8988T (cell line): ENCODE measurements around the gene SVIL.
"Not testable (repeated sequence)": the region's sequence is repeated elsewhere in the genome, so short reads cannot be mapped to it uniquely, and the experiment has no call there.

Experiments
- DNase-seq: peaks from one replicate; pipeline ENCODE4 v3.0.0; 2011

The SVIL gene

DNA sequence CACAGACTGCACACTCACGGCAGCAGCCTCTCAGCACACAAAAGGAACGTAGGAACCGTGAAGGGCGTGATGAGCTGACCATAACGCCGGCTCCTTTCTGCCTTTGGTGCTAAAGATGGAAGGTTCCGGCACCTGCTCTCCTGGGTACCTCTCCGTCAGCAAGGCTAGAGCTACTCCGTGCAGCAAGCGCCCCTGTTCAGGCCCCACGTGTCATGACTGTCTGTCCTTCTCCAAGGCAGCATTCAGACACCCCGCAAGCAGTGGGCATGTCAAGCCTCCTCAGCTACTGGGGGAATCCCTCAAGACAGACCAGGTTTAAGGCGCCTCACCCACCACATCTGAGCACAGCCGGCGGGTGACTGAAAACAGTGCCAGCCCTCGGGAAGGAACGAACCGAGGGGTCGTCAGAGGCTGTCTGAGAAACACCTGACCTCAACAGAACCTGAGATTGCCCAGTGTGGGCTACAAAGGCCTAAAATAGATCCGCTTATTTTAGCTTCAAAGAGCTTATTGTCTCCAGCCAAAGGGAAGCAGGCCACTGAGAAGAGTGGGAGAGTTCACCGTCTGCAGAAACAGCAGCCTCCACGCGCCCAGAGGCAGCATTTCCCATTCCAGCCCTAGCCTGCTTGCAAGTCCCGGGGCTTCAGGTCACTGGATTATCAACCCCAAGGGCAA, 124.2 kb downstream of the SVIL start:
- not testable (repeated sequence) for DNase-seq

DNA sequence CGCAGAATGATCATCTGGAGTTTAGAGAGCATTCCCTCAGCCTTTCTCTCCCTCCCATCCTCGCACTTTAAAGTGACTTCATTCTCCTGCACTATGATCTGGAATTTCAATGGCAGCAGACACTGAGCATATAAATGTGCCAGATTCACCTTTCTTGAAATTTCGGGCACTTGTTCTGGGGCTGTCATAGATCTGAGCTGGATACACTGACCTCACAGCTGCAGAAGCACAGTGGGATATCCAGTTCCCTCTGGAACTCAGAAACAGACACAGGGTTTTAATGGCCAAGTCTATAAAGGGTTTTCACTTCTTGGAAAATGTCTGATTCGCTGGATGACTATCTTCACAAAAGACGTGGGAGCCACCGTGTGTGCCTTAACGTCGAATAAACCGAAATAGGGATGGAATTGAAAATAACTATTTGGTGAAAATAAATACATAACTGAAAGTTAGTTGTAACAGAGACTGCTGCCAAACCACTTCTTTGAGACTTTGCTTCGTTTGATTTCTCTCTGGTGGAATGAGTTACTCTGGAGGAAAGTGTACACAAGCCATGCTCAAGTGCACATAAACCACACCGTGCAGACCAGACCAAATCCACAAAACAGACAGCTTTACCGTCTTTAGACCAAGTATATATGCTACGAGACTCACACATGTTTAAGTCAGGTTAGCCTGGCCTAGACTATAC, 126.1 kb downstream of the SVIL start:
- DNase-seq: no peak

DNA sequence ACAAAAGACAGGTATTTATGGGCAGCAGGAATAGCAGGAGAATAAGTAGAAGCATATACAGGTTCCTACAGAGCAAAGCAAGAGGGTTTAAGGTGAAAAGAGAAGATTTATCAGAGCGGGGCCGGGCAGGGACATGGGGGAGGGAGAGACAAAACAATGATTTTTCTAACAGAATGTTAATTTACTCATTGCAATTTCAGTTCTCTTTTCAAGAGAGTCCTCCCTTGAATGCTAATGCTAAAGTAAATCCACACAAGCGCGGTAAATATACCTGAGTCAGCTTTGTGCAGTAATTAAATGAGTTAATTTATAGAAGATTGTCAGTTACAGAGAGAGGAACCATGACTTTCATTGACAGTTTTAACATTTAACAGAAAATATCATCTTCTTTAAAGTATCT, 127.0 kb downstream of the SVIL start:
- not testable (repeated sequence) for DNase-seq

DNA sequence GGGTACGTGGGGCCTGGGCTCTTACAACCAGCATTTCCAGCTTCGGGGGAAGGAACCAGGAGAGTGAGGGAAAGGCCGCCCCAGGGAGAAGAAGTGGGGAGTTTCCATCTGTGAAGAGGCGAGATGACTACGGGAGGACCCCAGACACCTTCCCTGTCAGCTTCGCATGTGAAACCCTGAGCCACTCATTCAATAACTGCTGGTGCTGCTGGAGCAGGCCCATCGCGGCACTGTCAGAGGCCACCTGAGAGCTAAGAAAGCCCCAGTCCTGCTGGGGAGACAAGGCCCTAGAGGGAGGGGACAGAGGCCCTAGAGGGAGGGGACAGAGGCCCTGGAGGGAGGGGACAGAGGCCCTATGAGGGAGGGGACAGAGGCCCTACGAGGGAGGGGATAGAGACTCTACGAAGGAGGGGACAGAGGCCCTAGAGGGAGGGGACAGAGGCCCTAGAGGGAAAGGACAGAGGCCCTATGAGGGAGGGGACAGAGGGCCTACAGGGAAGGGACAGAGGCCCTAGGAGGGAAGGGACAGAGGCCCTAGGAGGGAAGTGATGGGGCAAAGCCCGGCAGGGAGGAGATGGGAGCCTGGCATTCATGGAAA, 128.3 kb downstream of the SVIL start:
- DNase-seq: not testable (repeated sequence)

DNA sequence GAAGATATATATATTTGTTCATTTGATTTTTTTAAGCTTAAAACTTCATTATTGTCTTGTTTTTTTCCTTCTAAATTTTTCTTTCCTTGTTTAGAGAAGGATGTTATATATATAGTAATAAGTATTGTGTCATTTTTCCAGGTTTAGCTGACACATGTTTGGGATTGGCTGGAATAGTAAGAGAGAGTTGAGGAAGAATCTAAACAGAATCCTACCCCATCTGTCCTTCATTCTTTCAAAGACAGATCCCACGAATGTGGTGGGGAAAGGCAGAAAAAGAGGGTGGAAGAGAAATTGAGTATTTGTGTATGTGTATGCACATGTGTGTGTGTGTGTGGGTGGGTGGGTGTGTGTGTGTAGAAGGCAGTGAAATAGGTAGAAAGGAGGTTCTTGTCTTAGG, 132.4 kb downstream of the SVIL start:
- DNase-seq: no peak

DNA sequence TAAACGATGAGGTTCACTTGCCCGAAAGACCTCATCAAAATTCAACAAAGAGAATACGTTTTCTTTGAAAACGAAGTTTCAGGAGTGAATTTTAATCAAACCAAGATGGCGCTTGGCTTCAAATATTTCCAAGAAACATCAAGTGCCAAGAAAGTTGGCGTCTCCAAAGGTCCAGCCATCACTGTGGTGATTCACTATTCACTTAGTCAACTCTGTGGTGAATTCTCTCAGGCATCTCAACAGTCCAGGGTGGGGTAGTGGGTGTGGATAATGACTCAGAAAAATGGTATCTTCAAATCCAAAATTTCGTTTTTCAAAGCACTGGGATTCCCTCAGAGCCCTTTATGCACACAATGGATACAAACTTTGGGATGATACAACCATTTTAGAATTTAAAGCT, 133.1 kb downstream of the SVIL start:
- no peak for DNase-seq

DNA sequence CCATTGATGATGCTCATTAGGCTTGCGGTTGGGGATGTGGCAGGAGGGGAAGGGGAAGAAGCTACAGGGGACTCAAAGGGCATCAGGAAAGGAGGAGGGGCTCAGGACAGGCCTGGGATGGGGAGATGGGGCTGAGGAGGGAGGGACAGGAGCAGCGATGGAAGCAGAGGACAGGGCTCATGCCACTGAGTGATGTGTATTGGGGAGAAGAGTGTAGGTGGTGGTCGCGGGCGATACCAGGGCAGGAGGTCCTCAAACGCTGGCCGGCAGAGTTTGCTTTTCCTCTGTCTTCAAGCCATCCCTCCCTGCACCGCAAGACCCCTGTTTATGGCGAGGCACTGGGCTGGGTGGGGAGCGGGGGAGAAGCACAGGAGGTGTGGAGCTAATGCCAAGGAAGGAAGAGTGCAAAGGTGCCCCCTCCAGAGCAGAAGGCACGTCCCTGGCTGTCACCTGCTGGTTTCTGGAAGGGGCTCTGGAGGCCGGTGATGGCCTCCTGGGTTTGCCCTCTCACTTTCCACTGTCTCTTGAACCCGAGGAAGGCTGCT, 134.7 kb downstream of the SVIL start:
- no peak for DNase-seq

DNA sequence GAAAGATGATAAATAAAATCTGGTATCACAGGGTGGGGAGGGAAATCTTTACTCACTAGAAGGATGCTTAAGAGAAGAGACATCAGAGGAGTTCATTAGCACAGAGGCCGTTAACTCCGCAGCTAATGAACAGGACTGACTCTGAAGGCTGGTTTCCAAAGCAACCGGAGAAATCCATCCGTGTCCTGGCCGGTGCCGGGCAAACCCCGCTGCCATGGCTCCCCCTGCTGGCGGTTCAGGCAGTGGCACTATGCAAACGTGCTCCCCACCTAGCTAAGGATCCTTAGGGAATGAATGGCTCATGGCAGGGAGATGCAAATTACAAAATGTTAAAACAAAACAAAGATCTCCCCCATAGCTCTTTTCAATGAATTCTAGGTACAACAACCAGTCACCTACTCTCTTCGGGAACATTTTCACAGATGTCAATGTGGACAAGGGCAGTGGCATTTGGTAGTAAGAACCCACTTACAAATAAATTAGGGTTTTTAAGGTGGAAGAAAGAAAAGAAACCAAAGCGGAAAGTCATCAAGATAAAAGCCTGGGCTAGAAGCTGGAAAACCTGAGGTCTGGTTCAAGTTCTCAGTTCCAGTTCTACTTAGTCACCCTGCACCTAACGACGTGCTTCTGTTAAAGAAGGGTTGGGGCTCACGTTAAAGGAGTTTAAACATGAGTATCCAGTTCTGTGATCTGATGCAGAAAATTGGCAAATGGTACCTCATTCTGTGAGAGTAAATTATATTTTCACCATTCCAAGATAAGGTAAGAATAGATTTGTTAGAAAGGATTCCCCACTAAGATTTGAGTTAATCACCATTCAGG, 138.2 kb downstream of the SVIL start:
- peak; percentile 37 for DNase-seq

DNA sequence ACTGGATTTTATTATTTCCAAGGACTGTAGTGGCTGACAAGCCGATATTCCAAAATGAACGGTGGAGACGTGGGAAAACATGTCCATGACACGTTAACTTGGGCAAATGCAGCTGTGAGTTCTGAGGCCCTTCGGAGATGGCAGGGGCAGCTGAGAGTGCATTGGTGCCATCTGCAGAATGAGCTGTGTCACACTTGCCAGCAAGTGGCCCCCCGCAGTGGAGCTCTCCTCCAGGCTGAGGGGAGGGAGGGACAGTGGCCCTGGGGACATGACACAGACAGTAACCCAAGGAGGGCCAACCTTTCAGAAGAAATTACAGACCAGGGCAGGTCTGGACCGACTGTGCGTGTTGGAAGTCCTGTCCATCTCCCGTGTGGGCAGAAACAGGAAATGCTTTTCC, 139.4 kb downstream of the SVIL start:
- DNase-seq: no peak

DNA sequence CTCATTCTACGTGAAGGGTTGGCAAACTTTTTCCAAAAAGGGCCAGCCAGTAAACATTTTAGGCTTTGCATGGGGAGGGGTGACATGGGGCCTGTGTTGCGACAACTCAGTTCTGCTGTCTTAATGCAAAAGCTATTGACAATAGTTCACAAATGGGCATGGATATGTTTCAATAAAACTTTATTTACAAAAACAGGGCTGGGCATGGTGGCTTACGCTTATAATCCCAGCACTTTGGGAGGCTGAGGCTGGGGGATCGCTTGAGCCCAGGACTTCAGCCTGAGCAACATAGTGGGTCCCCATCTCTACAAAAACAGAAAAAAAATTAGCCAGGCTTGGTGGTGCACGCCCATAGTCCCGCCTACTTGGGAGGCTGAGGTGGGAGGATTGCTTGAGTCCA, 141.1 kb downstream of the SVIL start:
- no peak for DNase-seq

DNA sequence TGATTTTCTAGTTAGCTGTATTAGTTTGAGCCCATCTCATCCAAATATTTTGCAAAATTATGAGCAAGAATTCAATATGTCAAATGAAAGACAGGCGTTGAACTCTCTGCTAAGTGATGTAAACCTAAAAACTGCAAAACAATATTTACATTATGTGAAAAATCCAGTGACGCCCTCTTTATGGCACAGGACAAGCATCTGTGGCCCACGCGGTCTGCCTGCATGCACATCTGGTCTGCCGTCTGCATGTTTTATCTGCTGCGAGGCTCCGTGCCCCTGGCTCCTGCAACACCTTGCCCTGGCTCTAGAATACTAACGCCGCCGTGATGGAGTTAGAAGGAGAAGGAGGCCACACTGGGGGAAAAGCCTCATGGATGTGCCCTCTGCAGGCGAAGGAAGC, 142.0 kb downstream of the SVIL start:
- DNase-seq: no peak

DNA sequence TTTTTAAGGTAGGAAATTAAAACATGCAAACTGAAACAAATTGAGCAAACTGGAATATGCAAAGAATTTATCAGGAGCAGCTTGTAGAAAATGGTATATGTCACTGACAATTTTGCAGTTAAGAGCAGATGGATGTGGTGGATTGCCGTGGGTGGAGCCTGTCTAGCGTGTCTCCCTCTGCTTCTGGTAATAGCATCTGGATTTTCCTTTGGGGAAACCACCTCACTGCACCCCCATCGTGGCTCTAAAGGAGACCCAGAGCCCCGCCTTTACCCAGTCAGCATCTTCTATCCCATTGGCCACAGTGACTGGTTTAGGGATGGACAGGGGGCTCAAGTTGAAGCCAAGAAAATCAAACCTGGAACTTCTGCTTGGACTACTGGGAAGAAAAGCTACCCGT, 142.9 kb downstream of the SVIL start:
- DNase-seq: no peak

DNA sequence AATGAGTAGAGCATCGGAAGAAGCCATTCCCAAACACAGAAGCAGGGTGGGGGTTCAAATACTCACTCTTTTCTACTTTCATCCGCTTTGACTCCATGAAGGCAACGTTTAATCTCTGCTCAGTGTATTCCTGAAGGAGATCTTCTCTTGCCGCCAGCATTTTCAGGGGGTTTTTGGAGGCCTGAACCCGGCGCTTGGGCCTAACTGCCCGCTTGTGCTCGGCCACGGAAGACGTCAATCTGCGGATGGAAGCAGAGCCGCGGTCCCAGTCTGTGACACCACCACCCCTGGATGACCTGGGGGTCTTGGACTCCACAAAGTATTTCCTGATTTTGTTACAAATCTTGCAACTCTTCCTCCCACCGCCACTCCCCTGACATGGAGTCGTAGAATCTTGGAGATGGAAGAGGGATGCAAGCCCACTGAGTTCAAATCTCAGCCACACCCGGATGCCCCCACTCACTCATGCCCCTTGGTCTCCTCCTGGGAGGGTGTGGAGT, 143.9 kb downstream of the SVIL start:
- DNase-seq: not testable (repeated sequence)

DNA sequence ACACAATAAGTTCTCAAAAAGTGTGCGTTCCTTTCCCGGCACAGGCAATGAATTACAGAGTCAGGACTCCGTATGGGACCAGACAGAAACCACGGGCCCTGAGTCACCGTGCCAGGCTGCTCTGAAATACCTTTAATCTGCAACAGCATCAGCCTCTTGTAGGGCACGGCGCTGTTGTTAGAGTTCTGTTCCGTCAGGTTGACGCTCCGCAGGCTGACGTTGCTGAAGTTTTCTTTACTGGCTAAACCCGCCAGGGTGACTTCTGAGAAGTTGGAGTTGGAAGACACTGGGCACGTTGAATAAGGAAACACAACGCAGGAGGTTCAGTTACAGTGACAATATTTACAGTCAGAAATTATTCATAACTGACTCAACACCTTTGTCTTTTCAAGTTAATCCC, 146.3 kb downstream of the SVIL start:
- DNase-seq: not testable (repeated sequence)

DNA sequence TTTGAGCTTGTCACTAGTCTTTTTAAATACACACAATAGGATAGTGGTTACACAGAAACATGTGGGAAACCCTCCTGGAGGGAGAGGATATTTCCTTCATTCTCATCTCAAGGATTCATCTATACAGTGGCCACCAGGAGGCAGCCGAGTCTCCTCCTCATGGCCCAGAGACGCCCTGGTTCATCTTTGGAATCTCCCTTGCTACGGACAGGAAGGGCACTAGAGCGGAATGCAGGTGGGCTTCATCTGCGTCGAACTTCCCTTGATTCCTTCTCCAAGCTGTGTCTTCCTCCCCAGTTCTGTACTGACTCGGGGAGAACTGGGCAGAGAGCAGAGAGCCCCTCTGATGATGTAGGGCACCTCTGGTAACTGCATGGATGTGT, 146.9 kb downstream of the SVIL start:
- DNase-seq: not testable (repeated sequence)

DNA sequence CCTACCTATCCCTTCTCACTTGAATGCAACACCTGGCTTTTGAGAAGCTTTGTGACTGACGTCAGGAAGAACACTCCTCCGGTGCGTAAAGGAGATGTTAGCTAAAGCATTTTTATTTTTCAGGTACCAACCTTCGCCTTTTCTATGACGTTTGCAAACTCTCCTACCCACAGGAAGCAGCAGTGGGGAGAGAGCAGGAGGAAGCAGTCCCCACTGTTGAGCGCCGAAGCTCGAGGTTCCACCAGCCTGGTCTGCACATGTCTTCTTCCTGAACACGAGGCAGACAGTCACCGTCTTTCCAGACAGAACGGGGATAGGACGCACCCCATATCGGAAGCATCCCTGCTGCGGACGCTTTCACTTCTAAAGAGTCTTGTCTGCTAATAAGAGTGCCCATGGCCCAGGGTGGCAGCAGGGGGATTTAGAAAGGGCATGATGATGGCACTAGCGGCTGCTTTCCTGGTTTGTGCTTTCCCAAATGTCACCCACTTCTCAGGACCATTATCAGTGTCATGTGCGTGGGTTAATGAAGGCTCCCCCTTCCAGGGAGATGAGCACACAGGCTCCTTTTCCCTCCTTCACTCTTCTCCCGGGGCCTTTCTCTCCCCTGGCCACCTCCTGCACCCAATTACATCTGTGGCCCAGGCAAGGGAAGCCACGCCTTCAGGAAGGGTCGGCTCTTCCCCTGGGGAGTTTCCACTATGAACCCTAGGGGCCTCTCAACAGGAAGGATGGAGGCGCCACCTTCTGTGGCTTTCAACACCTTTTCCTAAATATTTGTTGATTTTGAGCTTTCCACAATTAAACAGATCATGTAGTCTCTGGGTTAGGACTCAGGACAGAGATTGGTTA, 147.5 kb downstream of the SVIL start:
- DNase-seq: not testable (repeated sequence)

DNA sequence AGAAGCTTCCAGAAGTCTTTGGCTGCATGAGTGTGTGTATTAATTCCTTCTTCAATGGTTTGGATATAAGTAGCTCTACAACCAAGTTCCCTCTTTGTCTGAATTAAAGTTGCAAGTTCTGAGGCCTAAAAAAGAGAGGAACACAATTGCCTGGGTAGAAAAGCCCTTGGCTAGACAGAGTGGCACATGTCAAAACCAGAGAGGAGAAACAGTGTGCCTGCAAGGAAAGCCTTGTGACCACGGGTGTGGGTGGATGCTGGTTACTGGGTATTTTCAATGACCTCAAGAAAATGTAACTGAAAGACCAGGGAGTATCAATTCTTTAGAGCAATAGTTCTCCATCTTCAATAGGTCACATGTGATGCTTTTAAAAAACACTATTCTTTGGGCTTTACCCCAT, 148.3 kb downstream of the SVIL start:
- no peak for DNase-seq

DNA sequence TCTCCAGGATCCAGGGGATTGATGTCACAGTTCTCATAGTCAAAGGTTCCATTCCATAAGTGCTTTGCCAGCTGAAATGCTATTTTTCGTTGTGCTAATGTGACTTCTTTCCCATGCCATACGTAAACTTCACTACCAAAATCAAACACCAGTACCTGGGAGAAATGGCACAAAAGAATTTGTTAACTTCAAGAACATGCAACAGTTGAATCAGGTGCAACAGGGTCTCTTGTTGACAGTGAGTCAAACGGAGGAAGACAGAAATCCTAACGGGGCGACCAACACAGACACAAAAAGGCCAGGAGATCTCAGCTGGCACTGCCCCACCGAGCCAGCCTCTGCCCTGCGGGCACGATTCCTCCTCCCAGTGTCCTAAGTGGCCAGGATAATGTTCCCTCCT, 150.1 kb downstream of the SVIL start:
- DNase-seq: not testable (repeated sequence)

DNA sequence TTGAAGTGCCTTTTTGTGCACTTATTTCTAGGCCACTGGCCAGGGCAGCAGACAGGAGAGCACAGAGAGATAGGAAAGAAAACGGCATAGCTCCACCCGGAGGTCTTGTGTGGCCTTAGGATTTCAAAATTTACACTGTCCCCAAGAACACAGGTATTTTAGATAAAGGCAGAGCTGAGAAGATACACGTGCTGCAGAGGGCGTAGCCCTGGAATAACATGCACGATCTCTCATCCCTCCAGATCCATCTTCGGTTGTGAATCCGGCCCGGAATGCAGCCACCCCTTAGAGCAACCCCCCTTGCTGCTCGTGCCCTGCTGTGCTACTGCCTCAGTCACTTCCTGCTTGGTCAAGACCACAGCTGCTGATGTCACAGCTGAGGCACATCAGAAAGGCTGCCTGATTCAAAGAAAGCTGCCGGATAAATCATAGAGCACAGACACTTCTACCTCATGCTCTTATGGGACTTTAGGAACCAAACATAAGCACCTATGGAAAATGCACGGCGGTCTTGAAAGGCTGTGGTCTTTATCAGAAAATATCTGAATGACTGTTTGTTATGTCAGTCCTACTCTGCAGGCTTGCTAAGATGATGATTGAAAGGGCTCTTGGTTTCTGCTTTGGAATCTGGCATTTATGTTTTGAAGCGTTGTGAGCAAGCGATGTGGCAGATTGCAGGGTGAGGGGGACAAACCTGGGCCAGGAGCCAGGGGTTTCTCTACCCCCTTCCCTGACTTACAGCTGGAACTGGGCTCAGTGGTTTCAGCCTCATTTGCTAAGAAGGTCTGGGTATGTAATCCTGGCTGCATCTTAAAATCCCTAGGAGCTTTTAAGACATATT, 152.0 kb downstream of the SVIL start:
- DNase-seq: no peak

DNA sequence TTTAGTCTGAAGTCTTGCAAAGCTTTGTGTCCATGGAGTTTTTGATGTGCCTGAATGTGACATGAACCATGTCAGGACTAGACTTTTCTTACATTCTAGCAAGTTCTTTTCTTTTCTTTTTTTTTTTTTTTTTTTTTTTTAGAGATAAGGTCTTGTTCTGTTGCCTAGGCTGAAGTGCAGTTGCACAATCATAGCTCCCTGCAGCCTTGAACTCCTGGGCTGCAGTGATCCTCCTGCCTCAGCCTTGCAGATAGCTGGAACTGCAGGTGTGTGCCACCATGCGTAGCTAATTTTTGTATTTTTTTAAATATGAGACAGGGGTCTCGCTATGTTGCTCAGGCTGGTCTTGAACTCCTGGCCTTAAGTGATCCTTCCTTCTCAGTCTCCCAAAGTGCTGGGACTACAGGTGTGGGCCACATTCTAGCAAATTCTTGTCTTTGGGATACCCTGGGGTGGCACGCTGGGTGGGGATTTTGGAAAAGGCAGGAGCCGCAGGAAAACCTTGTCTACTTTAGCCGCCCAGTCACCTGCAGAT, 152.8 kb downstream of the SVIL start:
- DNase-seq: no peak
